HepG2 (cell line): ENCODE measurements around the gene DLG1. TPM values are rescaled to one million over a fixed set of nuclear protein-coding genes. Genes with fewer than 3 reads are reported as not detected.
A peak's percentile ranks its signal among the peaks of the same experiment; 100 is the strongest.

ENCODE experiments used
- CEBPB ChIP-seq: IDR thresholded peaks from 2 replicates; pipeline ENCODE4 v1.6.1; 2011; ENCODE audit warnings: low read depth, low read length, improper control_type of control experiment, borderline replicate concordance
- FOXA3 ChIP-seq: IDR thresholded peaks from 2 replicates; pipeline ENCODE4 v1.6.1; 2016; ENCODE audit warnings: missing genetic modification reagents, missing compliant biosample characterization
- GLMP ChIP-seq: sonication (generic); formaldehyde crosslinking; IDR thresholded peaks from 2 replicates; pipeline ENCODE4 v1.9.0; 2021; ENCODE audit warnings: missing genetic modification reagents, mild to moderate bottlenecking, borderline replicate concordance
- HINFP ChIP-seq: sonication (generic); formaldehyde crosslinking; IDR thresholded peaks from 2 replicates; pipeline ENCODE4 v1.4.0; 2020; ENCODE audit warnings: low read depth, mild to moderate bottlenecking, missing genetic modification reagents
- HNF4A ChIP-seq: sonication (generic); formaldehyde crosslinking; IDR thresholded peaks from 2 replicates; pipeline ENCODE4 v1.4.0; 2020; ENCODE audit warnings: missing genetic modification reagents
- HNRNPLL ChIP-seq: fragments of 200-400 bp; formaldehyde crosslinking; IDR thresholded peaks from 2 replicates; pipeline ENCODE4 v1.6.1; 2017; ENCODE audit warnings: mild to moderate bottlenecking, low read depth, low read length; ENCODE audit not compliant: poor library complexity, severe bottlenecking
- KDM3A ChIP-seq: IDR thresholded peaks from 2 replicates; pipeline ENCODE4 v1.6.1; 2018; ENCODE audit warnings: low read depth, missing compliant biosample characterization
- KLF16 ChIP-seq, 2 experiments: sonication (generic) in 1 of 2; formaldehyde crosslinking in 1 of 2; IDR thresholded peaks; 2 replicates each; pipeline versions ENCODE4 v1.6.1 to v1.8.0; 2016 to 2023; ENCODE audit warnings: missing genetic modification reagents in 2 of 2, missing compliant biosample characterization in 1 of 2
- MATR3 ChIP-seq: sonication (generic); formaldehyde crosslinking; IDR thresholded peaks from 2 replicates; pipeline ENCODE4 v1.4.0; 2020; ENCODE audit warnings: missing genetic modification reagents
- MAX ChIP-seq: IDR thresholded peaks from 2 replicates; pipeline ENCODE4 v1.6.1; 2012; ENCODE audit warnings: inconsistent platforms
- MTF1 ChIP-seq: sonication (generic); formaldehyde crosslinking; IDR thresholded peaks from 2 replicates; pipeline ENCODE4 v1.5.0; 2020; ENCODE audit warnings: missing genetic modification reagents
- PHF20 ChIP-seq: sonication (generic); formaldehyde crosslinking; IDR thresholded peaks from 2 replicates; pipeline ENCODE4 v1.5.0; 2020; ENCODE audit warnings: mild to moderate bottlenecking, missing genetic modification reagents
- RFX3 ChIP-seq: IDR thresholded peaks from 2 replicates; pipeline ENCODE4 v1.6.1; 2016; ENCODE audit warnings: missing biosample characterization, missing genetic modification reagents
- SKIL ChIP-seq: sonication (generic); formaldehyde crosslinking; IDR thresholded peaks from 2 replicates; pipeline ENCODE4 v1.8.0; 2022; ENCODE audit warnings: missing genetic modification reagents, mild to moderate bottlenecking, moderate library complexity, borderline replicate concordance
- TGIF2 ChIP-seq: IDR thresholded peaks from 2 replicates; pipeline ENCODE4 v1.6.1; 2016; ENCODE audit warnings: control low read depth, missing compliant biosample characterization
- YY1 ChIP-seq: IDR thresholded peaks from 2 replicates; pipeline ENCODE4 v1.6.1; 2011; ENCODE audit warnings: low read length, low read depth, moderate library complexity, mild to moderate bottlenecking; ENCODE audit not compliant: insufficient read depth, insufficient replicate concordance
- ZBTB33 ChIP-seq: sonication (generic); formaldehyde crosslinking; IDR thresholded peaks from 2 replicates; pipeline ENCODE4 v1.4.0; 2020; ENCODE audit warnings: missing genetic modification reagents
- ZHX1 ChIP-seq: sonication (generic); formaldehyde crosslinking; IDR thresholded peaks from 2 replicates; pipeline ENCODE4 v1.8.1; 2022; ENCODE audit warnings: low read depth, mild to moderate bottlenecking, missing genetic modification reagents
- ZMAT3 ChIP-seq: sonication (generic); formaldehyde crosslinking; conservative IDR thresholded peaks from 2 replicates; pipeline ENCODE4 v1.7.0; 2021; ENCODE audit warnings: missing genetic modification reagents
- ZNF343 ChIP-seq: sonication (generic); formaldehyde crosslinking; IDR thresholded peaks from 2 replicates; pipeline ENCODE4 v1.4.0; 2020; ENCODE audit warnings: mild to moderate bottlenecking, missing genetic modification reagents
- ZNF616 ChIP-seq: sonication (generic); formaldehyde crosslinking; IDR thresholded peaks from 2 replicates; pipeline ENCODE4 v1.5.0; 2020; ENCODE audit warnings: low read depth, mild to moderate bottlenecking, missing genetic modification reagents
- polyA plus RNA-seq, 8 experiments: library from polyadenylated mRNA; depleted of rRNA in 3 of 8; stranded (reverse) in 7 of 8; unstranded in 1 of 8; fragments of >200 nt; fragmentation: Illumina TruSeq in 4 of 8; extraction: Trizol in 4 of 8; gene quantifications; 2 replicates each; pipeline versions ENCODE4 v1.2.1 to v1.2.3, GENCODE V29; 2011 to 2016; ENCODE audit warnings: low read depth in 4 of 8, missing spikeins in 1 of 8, mixed read lengths in 1 of 8; ENCODE audit not compliant: insufficient read depth in 1 of 8
- total RNA-seq, 5 experiments: library from RNA; depleted of rRNA; stranded (reverse); fragments of >200 nt; fragmentation: Illumina TruSeq; extraction: Trizol; gene quantifications; 2 replicates each; pipeline ENCODE4 v1.2.3, GENCODE V29; 2016; ENCODE audit warnings: low read depth in 1 of 5

The DLG1 gene
- total and polyA plus RNA-seq, 2 of the 13 experiments (the other 11 are each of a cell fraction or from before 2014, with no cell fraction given), result 30.5 to 104 TPM

GRCh38 chr3:197206913-197207312 is 91.5 kb downstream of the DLG1 start (continued):
- TF ChIP-seq ZHX1 (CRISPR knock-in tag) (0 out of 2 replicates have a peak, but pooled peaks have one; percentile 56), CEBPB (peak; percentile 44; the same call in 1 of the 2 replicates), ZNF343 (CRISPR knock-in tag) (no peak), YY1 (no peak), FOXA3 (CRISPR knock-in tag) (no peak), SKIL (CRISPR knock-in tag) (no peak), KLF16 (CRISPR knock-in tag; IDR thresholded peaks at IDR 0.05) (no peak), ZBTB33 (peak; percentile 98), MATR3 (CRISPR knock-in tag) (no peak), KDM3A (no peak), HNRNPLL (peak; percentile 72), TGIF2 (CRISPR knock-in tag) (no peak), RFX3 (CRISPR knock-in tag) (no peak), HINFP (no peak), ZMAT3 (CRISPR knock-in tag) (no peak), MAX (no peak), GLMP (CRISPR knock-in tag) (no peak), PHF20 (no peak), HNF4A (CRISPR knock-in tag) (peak; percentile 56), MTF1 (CRISPR knock-in tag) (no peak), ZNF616 (no peak)
